HFFc6 (cell line): ENCODE data around the gene DCAF5. TPM values are rescaled to one million over a fixed set of nuclear protein-coding genes. Genes with fewer than 3 reads are reported as not detected.

Source experiments
- DNase-seq: peaks from one replicate; pipeline ENCODE4 v3.0.0-alpha.2; 2018
- H3K27ac Mint-ChIP-seq: 2 replicates; pipeline ENCODE4 v1.8.0; 2020; ENCODE audit warnings: mild to moderate bottlenecking, mixed read lengths
- H3K27me3 Mint-ChIP-seq: 2 replicates; pipeline ENCODE4 v1.8.0; 2021; ENCODE audit warnings: mild to moderate bottlenecking, moderate library complexity, mixed read lengths; ENCODE audit not compliant: insufficient read depth
- H3K36me3 Mint-ChIP-seq: 2 replicates; pipeline ENCODE4 v1.8.0; 2021; ENCODE audit warnings: low read depth, mixed read lengths
- H3K4me1 Mint-ChIP-seq: 2 replicates; pipeline ENCODE4 v1.8.0; 2020; ENCODE audit warnings: low read depth, mixed read lengths
- H3K4me3 Mint-ChIP-seq: 2 replicates; pipeline ENCODE4 v1.8.0; 2020; ENCODE audit warnings: mild to moderate bottlenecking, moderate library complexity, mixed read lengths
- H3K9me3 Mint-ChIP-seq: 2 replicates; pipeline ENCODE4 v1.8.0; 2020; ENCODE audit warnings: mild to moderate bottlenecking, mixed read lengths
- CTCF ChIP-seq: fragments of 200-600 bp; sonication (generic); IDR thresholded peaks from 2 replicates; pipeline ENCODE4 v1.5.0; 2021; ENCODE audit warnings: antibody characterized with exemption, mild to moderate bottlenecking
- total RNA-seq, 6 experiments: library from RNA; stranded (reverse); fragmentation: NEBNext Ultra II Directional; extraction: Animal tissue kit (Norgen Biotek cat#: 25700); gene quantifications; 2 replicates in 1 of 6; 3 replicates in 5 of 6; pipeline ENCODE4 v1.2.3, GENCODE V29; 2021

Gene DCAF5
- total RNA-seq, 6 experiments from 2014 or later, result 23.4 to 34.7 (median 27.0) TPM

GRCh38 chr14:69048456-69048855 is 104.5 kb downstream of the DCAF5 start:
- DNase-seq, result no peak
- peaks cover 16% of the 10 kb centered on the region for H3K36me3 Mint-ChIP-seq
- no peak overlapping the region for H3K27ac Mint-ChIP-seq
- TF ChIP-seq CTCF, result no peak
- H3K27me3 Mint-ChIP-seq, result no peaks in the 10 kb centered on the region; the same call in 1 of the 2 replicates
- no peaks in the 10 kb centered on the region for H3K9me3 Mint-ChIP-seq
- H3K4me3 Mint-ChIP-seq, result no peak overlapping the region
- H3K4me1 Mint-ChIP-seq, result peaks cover 75% of the 10 kb centered on the region

- Mint-ChIP-seq H3K4me1 (peaks cover 78% of the 10 kb centered on the region), H3K27ac (no peak overlapping the region), H3K4me3 (no peak overlapping the region), H3K27me3 (peaks cover 5% of the 10 kb centered on the region), H3K36me3 (peaks cover 5% of the 10 kb centered on the region; the same call in 1 of the 2 replicates), H3K9me3 (no peaks in the 10 kb centered on the region)
- TF ChIP-seq CTCF, result no peak
- no peak for DNase-seq
Measured at GRCh38 chr14:69047255-69047654, 105.7 kb downstream of the DCAF5 start.

- H3K36me3 Mint-ChIP-seq, result no peaks in the 10 kb centered on the region; the same call in 1 of the 2 replicates
- no peak for TF ChIP-seq CTCF
- no peaks in the 10 kb centered on the region for H3K9me3 Mint-ChIP-seq
- H3K27me3 Mint-ChIP-seq, result peaks cover 5% of the 10 kb centered on the region
- H3K4me3 Mint-ChIP-seq, result no peak overlapping the region
- DNase-seq, result no peak
- peaks cover 72% of the 10 kb centered on the region for H3K4me1 Mint-ChIP-seq
- H3K27ac Mint-ChIP-seq, result peak overlapping the region; percentile 35
Measured at GRCh38 chr14:69046476-69046860, 106.5 kb downstream of the DCAF5 start.

GRCh38 chr14:69045857-69046475 is 107.0 kb downstream of the DCAF5 start:
- H3K27ac Mint-ChIP-seq, result peak overlapping the region; percentile 35
- H3K4me3 Mint-ChIP-seq, result no peak overlapping the region
- no peaks in the 10 kb centered on the region for H3K9me3 Mint-ChIP-seq

GRCh38 chr14:69044965-69045555 is 107.9 kb downstream of the DCAF5 start:
- H3K9me3 Mint-ChIP-seq, result no peaks in the 10 kb centered on the region
- H3K4me1 Mint-ChIP-seq, result peaks cover 62% of the 10 kb centered on the region
- peaks cover 5% of the 10 kb centered on the region for H3K27me3 Mint-ChIP-seq
- H3K4me3 Mint-ChIP-seq, result no peak overlapping the region
- H3K27ac Mint-ChIP-seq, result no peak overlapping the region; the same call in 1 of the 2 replicates
- H3K36me3 Mint-ChIP-seq, result no peaks in the 10 kb centered on the region; the same call in 1 of the 2 replicates
- TF ChIP-seq CTCF, result no peak
- no peak for DNase-seq

More at GRCh38 chr14:69045857-69046475, 107.0 kb downstream of the DCAF5 start:
- DNase-seq, result no peak
- Mint-ChIP-seq H3K4me1 (peaks cover 68% of the 10 kb centered on the region), H3K27me3 (peaks cover 5% of the 10 kb centered on the region), H3K36me3 (no peaks in the 10 kb centered on the region; the same call in 1 of the 2 replicates)
- TF ChIP-seq CTCF, result no peak
